HG03175 (cell line): ENCODE results near the gene CDKL4.
A peak's percentile ranks its signal among the peaks of the same experiment; 100 is the strongest.
"Not testable (repeated sequence)": the region's sequence is repeated elsewhere in the genome, so short reads cannot be mapped to it uniquely, and the experiment has no call there.

Experiments
- ATAC-seq: cut with Tn5 transposase; IDR thresholded peaks from one replicate; pipeline ENCODE4 v1.9.1; 2021; ENCODE audit warnings: mild to moderate bottlenecking, moderate library complexity; ENCODE audit not compliant: unreplicated experiment

Gene CDKL4

DNA sequence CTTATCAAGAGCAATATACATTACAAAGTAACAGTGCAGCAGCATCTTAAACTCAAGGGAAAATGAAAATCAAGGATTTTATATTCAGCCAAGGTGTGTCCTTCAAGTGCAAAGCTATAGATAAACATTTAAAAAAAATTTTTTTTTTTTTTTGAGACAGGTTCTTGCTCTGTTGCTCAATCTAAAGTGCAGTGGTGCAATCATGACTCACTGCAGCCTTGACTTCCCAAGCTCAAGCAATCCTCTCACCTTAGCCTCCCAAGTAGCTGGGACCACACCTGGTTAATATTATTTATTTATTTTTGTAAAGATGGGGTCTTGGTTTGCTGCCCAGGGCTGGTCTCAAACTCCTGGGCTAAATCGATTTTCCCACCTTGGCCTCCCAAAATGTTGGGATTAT, 9.0 kb downstream of the CDKL4 start:
- no peak for ATAC-seq

DNA sequence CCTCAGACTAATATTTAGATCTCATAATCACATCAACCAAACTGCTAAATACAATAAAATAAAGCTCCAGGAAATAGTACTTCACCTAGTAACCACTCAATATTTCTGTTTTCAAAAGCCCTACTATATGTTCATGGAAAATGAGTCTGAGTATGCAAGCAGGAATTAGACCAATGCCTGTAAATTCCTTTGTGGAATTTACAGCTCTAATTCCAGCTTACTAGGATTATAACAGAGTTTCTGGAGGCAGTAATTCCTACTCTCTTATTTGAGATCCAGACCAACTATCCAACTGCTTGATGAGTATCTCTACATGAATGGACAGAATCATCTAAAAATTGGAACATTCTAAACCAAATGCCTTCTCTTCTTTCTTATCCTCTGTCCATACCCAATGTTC, 11.6 kb downstream of the CDKL4 start:
- no peak for ATAC-seq

DNA sequence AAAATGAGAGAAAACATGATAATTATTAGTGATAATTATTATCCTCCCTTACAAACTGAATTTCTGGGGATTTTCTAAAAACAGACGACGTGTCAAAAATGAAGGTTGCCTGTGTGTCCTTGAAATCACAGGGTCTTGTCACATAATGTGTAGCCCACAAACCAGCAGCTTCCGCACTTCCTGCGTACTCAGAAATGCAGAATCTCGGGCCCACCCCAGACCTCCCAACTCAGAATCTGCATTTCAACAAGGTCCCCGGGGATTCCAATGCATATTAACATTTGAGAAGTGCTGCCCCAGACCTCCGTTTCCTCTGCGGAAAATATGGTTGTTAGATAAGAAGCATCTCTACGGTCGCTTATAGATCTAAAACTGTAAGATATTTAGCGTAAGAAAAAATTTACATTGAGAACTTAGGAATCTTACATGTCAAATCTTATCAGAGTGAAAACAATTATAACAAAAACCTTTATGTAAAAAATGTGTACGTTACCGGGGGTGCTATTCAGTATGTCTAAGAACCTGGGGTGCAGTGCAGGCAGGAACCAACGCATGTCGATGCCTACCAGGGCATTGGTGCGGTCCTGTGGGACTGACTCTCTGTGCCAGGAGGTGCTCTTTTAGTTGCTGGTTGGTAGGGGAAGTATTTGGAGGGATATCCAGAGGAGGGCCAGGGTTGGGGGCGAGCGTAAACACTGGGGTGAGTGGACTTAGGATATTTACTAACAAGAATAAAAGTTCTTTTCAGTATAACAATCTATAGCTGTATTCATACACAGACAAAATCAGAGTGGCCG, 15.2 kb downstream of the CDKL4 start:
- no peak for ATAC-seq

DNA sequence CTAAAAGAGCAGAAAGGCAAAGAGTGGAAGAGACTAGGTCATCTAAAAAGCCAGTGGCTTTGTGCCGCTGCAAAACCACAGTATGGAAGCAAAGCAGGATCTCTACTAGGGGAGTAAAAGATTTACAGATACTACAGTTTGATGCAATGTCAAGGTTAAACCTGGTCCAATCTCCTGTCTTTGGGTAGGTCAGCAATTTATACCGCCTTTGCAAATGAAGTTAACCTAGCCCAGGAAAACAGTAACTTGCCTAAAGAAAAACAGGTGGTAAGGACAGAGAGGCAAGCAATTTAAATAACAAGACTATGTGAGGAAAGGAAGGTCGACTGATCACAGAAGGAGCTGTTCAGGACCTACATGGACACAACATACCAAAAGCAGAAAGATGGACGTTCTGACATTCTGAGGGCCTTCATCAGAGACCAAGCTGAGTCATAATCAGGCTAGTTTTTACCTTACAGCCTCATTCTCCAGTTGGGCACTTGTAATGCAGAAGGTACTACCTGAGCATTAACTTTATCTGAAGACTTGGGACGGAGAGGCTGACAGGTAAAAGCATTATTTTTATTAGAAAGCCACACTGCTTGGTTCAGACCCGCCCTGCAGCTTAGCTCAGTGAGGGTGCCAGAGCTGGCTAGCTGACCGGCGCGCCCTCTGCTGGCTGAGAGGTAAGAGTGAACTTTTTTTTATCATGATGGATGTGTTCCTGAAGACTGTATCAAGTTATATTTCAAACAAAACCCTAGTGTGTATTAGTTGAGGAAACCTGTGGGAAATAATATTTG, 15.9 kb downstream of the CDKL4 start:
- peak; percentile 85 for ATAC-seq

DNA sequence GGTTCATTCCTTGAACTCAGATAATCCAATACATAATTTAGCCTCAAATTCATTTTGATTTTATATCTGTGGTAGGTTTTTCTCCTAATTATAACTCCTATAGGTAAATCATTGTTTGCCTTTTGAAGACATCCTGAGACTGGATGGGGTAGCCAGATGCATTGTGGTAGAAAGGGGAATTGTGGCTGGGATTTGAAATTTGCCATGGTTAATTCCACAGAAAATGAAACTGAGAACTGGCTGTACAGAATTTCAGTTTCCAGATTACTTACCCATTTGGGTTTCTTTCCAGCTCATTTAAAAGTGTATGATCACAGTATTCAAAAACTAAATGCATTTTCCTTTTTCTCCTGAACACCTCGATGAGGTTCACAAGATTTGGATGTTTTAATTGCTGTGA, 18.2 kb downstream of the CDKL4 start:
- no peak for ATAC-seq

DNA sequence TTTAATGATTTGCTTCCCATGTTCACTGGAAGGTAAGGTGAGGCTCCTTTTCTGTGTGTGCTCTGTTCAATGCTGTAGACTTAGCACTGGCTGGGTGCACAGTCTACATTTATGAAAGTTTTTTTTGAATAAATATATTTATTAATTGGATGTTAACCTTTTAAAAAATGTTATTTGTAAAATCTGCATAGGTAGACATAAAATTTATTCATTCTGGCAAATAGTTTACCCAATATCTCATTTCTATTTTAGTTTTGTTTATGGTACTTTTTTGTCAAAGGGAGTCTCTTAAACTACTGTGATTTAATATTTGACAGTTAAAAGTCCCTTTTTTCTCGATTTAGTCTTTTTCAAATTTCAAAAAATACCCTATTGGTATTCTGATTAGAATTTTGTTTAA, 19.9 kb downstream of the CDKL4 start:
- no peak for ATAC-seq

DNA sequence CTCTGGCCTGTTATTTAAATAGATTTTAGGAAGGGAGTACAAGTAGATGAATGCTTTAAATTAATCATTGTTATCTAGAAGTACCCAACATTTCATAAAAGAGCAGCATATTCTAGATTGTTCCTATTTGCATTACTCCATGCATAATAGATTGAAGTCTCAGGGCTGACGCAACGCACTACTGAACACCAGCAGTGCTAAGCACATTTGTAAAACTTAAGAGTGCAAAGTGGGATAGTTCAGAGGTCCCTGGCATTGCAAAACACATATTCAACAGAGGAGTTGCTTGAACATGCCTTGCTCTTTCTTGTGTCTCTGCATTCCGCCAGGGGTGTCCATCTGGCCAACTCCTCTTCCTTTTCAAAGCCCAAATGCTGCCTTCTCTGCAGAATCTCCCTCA, 22.3 kb downstream of the CDKL4 start:
- no peak for ATAC-seq

DNA sequence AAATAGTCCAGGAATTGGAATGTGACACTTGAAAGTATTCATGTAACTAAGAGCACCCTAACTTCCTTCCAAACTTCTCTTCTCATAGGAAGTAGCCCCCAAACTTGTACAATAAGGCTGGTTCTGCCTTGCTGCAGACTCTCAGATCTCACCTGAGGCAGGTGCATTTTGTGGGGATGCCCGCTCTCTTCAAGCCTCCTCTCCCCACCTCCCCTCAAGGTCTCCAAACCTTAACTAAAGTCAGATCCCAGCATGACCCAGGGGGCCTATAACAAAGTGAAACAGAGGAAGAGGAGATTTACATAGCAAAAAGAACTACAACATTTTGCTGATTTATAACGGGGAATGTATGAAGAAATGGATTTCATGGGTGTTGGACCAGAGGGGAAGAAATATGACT, 23.6 kb downstream of the CDKL4 start:
- ATAC-seq: no peak

DNA sequence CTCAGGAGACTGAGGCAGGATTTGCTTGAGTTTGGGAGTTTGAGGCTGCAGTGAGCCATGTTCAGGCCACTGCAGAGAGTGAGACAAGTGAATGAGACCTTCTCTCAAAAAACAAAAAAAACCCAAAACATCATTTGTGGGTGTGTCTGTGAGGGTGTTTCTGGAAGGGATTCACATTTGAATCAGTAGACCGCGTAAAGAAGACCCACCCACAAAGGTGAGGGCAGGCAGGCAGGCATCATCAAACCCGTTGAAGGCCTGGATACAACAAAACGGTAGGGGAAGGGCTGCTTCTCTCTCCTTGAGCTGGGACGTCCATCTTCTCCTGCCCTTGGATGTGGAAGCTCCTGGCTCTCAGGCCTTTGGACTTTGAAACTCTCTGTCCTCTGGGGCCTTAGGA, 25.4 kb downstream of the CDKL4 start:
- ATAC-seq: no peak

DNA sequence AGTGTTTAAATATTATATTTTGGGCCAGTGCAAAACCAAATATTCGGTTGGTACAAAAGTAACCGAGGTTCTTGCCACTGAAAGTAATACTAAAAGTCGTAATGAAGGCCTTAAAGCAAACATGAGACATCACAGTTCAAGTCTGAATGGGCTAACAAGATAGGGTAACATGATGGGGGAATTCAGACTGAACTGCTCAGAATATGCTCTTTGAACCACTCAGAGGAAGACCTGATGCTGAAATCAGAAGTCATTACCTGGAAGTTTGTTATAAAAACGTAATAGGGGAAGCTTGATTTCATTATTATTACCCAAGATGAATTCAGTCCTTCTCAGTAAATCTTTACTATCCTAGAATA, 26.6 kb downstream of the CDKL4 start:
- no peak for ATAC-seq

DNA sequence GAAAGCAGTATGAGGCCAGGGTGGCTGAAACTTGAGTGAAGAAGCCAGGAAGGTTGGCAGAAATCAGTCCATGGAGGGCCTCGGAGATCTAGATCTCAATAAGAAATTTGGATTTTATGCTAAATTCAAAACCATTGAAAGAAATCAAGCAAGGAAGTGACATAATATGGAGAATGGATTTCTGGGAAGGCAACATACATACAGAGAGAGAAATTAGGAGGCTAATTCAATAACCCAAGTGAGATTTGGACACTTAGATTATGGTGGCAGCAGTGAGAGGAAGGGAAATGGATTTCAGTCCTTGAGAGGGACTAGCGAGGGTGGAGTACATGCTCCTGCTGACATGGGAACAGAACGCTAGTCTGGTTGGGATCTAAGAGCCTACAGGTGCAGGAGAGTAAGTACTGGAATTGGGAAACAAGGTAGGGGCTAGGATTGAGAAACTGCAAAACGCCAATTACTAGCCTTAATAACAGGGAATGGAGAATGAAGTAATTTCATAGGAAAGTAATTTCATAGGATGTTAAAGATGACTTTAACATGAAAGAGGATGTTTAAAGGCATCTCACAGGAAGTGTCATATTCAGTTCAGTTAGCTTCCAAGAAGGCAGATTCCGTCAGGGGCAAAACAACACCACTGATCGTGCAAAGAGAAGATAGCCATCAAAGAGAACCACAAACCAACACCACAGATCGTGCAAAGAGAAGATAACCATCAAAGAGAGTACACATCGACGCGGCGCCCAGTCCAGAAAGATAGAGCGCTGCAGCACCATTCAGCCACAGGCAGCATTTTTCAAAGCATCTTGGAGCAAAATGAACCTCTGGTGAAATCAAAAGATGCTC, 27.2 kb downstream of the CDKL4 start:
- no peak for ATAC-seq

DNA sequence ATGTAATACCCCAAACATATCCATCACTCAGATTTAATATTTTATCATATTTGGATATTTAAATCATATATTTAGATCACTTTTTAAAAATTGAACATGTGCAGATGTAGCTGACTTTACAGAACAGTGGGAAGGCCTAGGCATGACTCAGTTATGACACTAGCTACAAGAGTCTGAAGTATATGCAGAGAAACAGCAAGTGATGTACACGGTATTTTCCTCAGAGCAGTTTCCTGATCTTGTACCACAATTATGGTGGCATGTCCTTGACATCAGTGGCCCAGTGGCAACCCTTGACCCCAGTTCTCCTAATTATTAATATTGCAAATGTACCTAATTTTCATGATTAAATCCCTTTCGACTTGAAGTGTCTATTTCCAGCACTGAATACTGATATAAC, 28.2 kb downstream of the CDKL4 start:
- ATAC-seq: no peak

DNA sequence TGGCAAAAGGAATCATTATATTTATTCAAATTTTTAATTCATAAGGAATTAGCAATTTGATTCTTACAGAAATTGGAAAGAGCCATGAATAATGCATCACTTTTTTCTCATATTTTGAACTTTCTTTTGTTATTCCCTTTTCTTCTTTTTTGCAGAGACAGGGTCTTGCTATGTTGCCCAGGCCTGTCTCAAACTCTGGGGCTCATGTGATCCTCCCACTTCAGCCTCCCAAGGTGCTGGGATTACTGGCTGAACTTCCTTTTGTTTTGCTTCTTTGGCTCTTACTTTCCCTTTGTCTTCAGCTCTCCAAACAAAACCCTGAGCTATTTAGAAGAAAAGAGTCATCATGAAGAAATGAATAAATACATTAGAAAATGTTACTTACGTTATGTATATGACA, 30.8 kb downstream of the CDKL4 start:
- ATAC-seq: no peak

DNA sequence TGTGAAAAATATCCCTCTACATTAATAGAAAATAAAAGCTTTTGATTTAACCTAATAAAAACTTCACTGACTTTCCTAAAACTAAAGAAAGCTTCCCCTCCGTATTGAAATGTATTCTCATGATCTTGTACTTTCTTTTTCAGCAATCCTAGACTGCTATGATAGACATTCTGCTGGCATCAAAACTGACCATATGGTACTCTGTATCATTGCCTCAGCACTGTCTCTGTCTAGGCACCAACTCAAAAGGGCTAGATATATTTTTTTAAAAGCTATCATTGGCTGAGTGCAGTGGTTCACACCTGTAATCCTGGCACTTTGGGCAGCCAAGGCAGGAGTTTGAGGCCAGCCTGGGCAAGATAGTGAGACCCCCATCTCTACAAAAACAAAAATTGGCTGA, 32.9 kb downstream of the CDKL4 start:
- ATAC-seq: no peak

DNA sequence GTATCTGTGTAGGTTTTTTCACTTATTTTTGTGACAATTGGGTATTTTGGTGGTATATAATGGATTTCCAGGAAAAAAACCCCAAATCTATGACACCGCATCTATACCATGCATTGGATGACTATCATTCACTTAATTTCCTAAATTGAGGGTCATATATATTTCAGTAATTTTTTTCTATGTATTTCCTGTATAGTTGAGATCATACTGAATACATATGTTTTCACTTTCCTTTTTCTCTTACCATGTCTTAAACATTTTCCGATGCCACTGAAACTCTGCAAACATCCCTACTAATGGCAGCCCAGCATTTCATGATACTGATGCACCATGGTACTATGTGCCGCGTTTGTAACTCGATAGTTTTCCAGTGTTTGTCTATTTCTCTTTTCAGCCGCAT, 40.4 kb downstream of the CDKL4 start:
- ATAC-seq: no peak

DNA sequence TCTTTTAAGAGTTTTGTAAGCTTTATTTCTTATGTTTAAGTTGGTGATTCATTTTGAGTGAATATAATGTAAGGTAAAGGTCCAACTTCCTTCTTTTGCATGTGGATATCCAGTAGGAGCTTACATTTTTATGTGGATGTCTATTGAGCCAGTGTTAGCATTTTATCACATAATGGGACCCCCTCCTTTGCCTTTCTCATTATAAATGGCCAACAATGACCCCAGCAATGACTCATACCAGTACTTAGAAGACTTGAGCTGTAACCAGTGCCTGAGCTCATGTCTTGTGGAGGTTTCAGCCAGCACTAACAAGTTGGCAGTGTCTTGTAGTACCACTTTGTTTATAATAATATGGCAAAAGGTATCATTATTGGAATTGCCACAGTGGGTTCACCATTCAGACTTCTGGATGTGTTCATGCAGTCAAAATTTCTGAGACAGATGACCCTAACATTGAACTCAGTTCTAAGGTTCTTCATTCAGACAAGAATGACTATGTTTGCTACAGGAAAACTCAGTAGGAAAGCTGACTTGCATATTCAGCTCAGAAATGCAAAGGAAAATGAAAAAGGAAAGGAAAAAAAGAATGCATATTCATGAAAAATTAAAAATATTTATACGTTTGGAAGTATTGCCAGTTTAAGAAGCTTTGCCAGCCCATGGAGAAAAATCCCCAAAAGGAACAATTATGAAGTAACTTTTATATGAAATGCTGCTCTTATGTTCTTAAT, 41.0 kb downstream of the CDKL4 start:
- no peak for ATAC-seq

DNA sequence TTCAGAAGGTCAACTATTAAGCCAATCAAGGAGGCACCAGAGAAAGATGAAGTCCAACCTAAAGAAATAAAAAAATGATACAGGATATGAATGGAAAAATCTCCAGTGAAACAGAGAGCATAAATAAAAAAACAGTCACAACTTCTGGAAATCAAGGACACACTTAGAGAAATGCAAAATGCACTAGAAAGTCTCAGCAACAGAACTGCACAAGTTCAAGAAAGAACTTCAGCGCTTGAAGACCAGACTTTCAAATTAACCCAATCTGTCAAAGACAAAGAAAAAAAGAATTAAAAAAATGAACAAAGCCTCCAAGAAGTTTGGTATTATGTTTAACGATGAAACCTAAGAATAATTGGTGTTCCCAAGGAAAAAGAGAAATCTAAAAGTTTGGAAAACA, 46.8 kb downstream of the CDKL4 start:
- ATAC-seq: not testable (repeated sequence)

DNA sequence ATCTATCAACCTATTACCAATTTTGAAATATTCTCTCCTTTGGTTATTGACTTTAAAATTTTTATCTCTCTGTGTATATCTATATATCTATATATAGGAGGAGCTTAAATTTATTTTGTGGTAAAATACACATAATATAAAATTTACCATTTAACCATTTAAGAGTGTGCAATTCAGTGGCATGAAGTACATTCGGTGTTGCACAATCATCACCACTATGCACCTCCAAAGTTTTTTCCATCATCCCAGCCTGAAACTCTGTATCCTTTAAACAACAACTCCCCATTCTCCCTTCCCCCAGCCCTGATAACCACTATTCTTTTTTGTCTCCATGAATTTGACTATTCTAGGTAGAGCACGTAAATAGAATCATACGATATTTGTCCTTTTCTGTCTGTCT, 49.1 kb downstream of the CDKL4 start:
- no peak for ATAC-seq

DNA sequence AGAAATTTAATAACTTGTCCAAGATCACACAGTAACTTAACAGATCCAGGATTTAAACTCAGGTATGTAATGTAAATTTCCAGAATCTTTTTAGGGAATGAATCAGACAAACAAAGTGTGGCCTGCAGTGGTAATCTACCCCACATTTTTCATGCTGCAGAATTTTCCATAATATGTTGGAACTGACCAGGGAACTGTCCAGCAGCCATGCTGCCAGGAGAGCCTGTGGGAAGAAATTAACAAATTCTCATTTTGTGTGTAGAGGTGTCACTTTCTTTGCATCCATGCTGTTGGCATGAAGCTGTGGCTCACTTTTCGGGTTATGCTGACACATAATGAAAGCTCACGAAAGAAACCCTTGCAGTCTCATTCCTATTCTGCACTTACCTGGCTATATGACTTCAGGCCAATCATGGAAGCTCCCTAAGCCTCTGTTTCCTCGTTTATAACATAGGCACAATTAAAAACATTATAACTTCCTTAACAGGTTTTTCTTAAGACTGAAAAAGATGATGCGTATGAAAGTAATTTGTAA, 54.7 kb downstream of the CDKL4 start:
- ATAC-seq: no peak

DNA sequence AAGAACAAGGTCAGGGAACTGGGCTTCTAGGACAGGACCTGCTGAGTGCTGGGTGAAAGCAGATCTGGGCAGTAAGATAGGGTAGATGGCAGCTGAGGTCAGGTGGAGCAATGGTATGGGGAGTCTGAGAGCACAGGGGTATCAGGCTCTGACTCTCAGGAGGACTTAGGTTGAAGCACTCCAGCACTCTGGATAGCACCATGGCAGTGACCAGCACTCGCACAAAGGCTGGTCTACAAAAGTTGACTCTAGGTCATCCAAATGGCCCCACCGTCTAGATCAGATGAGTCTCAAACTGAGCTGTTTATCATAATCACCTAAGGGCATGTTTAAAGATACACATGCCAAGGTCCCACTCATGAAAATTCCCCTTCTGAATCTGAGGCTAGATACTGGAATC, 60.1 kb downstream of the CDKL4 start:
- no peak for ATAC-seq

DNA sequence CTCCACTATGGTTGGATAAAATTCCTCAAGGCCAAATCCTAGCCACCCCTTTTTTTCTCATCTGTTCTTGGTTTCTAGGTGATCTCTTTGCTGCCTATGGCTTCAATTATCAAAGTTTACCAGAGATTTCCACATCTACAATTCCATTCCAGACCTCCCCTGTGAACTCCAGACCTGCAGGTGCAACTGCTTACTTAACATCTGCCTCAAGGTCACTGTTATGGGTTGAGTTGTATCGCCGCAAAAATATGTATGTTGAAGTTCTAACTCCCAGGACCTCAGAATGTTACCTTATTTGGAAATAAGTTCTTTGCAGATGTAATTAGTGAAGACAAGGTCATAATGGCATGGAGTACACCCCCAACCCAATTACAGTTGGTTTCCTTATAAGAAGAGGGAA, 62.5 kb downstream of the CDKL4 start:
- no peak for ATAC-seq
